Activated CD4-positive, alpha-beta T cell treated with anti-CD3 and anti-CD28 coated beads for 4 hours (primary cell): ENCODE measurements around the gene CRTC2.
"Not testable (repeated sequence)": the region's sequence is repeated elsewhere in the genome, so short reads cannot be mapped to it uniquely, and the experiment has no call there.

Experiments used
- DNase-seq, 2 donors: peaks; one replicate each; pipeline ENCODE4 v3.0.0-alpha.2; 2020

Gene CRTC2

GRCh38 chr1:153928245-153928644, 30.2 kb downstream of the CRTC2 start:
- no peak for DNase-seq

DNA sequence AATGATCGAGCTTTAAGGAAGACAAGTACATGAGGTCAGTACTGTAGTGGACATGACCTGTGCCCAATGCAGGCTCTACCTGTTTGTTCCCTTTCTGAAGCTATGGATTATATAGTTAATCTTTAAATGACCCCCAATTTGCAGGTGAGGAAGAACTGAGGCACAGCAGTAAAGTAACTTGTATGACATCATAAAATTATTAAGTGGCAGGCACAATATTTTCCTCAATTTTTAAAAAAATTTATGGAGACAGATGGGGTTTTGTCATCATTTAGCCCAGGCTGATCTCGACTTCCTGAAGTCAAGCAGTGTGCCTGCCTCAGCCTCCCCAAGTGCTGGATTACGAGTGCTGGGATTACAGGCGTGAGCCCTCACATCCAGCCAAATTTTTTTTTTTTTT, 32.0 kb downstream of the CRTC2 start:
- no peak for DNase-seq

DNA sequence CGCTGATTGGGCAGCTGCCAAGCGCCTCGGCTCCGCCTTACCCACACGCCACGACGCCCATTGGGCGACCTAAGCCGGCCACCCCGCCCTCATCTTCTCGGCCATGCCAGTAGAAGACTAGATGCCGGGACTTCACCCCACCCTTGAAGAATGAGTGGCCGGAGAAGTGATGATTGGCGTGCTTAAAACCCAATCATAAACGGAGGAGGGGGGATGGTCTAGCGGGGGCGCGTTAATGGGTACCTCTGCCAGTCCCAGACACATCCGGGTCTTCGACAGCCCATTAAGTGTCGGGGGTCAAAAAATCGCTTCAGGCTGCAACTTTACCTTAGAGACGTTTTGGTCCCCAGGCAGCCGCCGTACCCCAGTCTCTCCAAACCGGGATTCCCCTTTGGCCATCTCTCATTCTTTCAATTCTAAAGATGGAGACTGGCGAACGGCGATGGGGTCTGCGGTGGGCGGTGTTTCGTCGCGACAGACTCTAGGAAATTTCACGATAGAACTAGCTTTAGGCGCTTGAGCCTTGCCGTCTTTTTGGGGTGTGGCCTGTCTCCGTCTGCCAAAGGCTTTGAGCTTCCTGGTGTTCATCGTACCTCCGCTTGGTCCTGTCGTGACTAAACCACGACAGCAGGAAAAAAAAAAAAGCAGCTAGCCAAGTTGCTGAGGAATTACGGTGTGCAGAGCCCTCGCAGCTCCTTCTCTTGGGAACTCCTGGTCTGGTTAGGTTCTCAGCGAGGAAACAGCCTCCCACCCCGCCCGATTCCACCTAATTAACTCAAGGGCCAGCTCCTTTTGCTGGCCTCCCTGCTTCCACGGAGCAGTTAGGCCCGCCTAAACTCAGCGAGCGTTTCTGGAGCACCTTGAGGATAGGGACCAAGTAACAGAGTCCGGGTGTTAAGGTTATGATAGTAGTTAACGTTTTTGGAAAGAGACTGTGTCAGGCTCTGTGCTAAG, 35.2 kb downstream of the CRTC2 start, which contains the start of gene GATAD2B:
Gene GATAD2B (minus strand): TSS at position 1 of the 954 bp plus-strand sequence. CDS start 94,625 bp downstream, outside the sequence.
- DNase-seq = peak; percentile 99

- DNase-seq = peak; percentile 62 to 70
Measured at GRCh38 chr1:153922076-153922971, 36.1 kb downstream of the CRTC2 start.

- DNase-seq = peak in 1 of 2 donors; percentile 12
Measured at GRCh38 chr1:153921803-153922075, 36.7 kb downstream of the CRTC2 start.

- no peak for DNase-seq
Measured at GRCh38 chr1:153921080-153921802, 37.2 kb downstream of the CRTC2 start.

- DNase-seq = no peak
Measured at GRCh38 chr1:153919876-153920852, 38.2 kb downstream of the CRTC2 start.

DNA sequence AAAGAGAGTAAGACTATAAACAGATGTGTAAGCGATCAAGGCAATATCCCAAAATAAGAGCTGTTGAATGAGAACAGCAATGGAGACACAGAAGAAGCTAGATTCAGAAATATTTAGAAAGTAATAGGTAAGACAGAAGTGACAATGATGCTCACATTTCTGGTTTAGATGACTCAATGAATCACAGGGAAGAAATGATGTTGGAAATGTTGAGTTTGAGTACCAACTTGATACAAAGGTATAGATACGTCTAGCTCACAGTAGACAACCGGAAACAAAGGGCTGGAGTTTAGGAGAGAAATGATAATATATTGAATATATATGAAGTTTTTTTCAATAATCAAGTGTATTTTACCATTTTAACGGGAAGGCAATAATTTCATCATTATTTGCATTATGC, 42.1 kb downstream of the CRTC2 start:
- DNase-seq = no peak

DNA sequence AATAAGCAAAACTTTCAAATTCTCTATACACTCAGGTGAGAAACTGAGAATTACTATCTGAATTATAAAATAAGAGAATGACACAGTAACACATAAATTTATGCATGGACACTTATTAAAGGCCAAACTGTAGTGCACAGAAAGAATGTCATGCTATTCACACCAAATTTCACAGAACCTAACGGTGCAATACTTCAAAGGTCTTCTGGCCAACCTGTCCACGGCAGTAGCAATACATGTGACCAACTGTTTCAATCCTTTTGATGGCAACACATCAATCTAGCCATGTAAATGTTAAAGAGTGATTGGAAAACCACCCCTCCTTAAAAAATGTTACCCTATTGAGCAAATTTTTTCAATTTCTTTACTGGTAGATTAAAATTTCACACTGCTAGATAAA, 46.1 kb downstream of the CRTC2 start:
- DNase-seq = no peak

- not testable (repeated sequence) for DNase-seq
Measured at GRCh38 chr1:153910560-153910959, 47.9 kb downstream of the CRTC2 start.

DNA sequence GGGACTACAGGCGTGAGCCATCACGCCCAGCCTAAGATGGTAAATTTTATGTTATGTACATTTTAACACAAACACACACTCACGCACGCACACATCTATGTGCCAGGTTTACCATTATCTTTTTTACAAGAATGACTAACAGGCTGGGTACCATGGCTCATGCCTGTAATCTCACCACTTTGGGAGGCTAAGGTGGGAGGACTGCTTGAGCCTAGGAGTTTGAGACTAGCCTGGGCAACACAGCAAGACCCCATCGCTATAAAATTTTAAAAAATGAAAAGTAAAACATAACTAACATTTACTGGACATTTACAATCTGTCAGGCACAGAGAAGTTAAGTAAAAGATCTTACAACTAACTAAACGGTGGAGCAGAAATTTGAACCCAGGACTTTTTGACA, 50.3 kb downstream of the CRTC2 start:
- DNase-seq = no peak

GRCh38 chr1:153907134-153907533, 51.3 kb downstream of the CRTC2 start:
- DNase-seq = no peak

GRCh38 chr1:153906396-153906795, 52.0 kb downstream of the CRTC2 start:
- DNase-seq = no peak

DNA sequence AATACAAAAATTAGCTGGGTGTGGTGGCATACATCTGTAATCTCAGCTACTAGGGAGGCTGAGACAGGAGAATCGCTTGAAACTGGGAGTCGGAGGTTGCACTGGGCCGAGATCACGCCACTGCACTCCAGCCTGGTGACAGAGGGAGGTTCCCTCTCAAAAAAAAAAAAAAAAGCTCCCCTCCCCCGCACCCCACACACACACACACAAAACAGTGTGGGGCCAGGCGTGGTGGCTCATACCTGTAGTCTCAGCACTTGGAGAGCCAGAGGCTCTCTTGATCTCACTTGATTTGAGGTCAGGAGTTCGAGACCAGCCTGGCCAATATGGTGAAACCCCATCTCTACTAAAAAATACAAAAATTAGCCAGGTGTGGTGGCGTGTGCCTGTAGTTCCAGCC, 52.5 kb downstream of the CRTC2 start:
- DNase-seq = not testable (repeated sequence)

DNA sequence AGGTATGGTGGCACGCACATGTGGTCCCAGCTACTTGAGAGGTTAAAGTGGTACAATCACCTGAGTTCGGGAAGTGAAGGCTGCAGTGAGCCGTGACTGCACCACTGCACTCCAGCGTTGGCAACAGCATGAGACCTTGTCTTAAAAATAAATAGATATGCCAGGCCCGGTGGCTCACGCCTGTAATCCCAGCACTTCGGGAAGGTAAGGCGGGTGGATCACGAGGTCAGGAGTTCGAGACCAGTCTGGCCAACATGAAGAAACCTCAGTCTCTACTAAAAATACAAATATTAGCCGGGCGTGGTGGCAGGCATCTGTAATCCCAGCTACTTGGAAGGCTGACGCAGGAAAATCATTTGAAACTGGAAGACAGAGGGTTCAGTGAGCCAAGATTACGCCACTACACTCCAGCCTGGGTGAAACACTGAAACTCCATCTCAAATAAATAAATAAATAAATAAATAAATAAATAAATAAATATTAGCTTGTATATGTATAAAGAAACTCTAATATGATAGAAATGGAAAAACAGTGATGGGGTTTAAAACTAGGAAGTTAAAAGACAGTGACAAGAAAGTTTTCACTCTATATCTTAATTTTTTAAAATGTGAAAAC, 54.5 kb downstream of the CRTC2 start:
- no peak for DNase-seq

- DNase-seq = no peak
Measured at GRCh38 chr1:153899509-153899908, 58.9 kb downstream of the CRTC2 start.
